ENCODE data around the gene KCNMA1.
A peak's percentile ranks its signal among the peaks of the same experiment; 100 is the strongest.

The KCNMA1 gene

GRCh38 chr10:76899490-76899889, 738.1 kb downstream of the KCNMA1 start:
- no peak for DNase-seq

GRCh38 chr10:76892766-76893479, 744.7 kb downstream of the KCNMA1 start:
- no peak for DNase-seq

- peak in 1 of 3 donors; percentile 50 for DNase-seq
These were observed 750.2 kb downstream of the KCNMA1 start for GRCh38 chr10:76887223-76888010.

GRCh38 chr10:76885816-76886215, 751.8 kb downstream of the KCNMA1 start:
- DNase-seq: no peak

- no peak for DNase-seq
These were observed 752.8 kb downstream of the KCNMA1 start for GRCh38 chr10:76884673-76885275.

- DNase-seq: peak; percentile 22 to 64 (median 58)
These were observed 754.0 kb downstream of the KCNMA1 start for GRCh38 chr10:76883596-76883995.

- DNase-seq: peak; percentile 32 to 37 (median 37)
These were observed 754.8 kb downstream of the KCNMA1 start for GRCh38 chr10:76882796-76883195.

GRCh38 chr10:76882245-76882644, 755.4 kb downstream of the KCNMA1 start:
- DNase-seq: peak; percentile 53 to 71 (median 70)

GRCh38 chr10:76881477-76882220, 756.0 kb downstream of the KCNMA1 start:
- DNase-seq: peak; percentile 42 to 60 (median 53)

- DNase-seq: no peak
These were observed 756.7 kb downstream of the KCNMA1 start for GRCh38 chr10:76880931-76881330.

GRCh38 chr10:76879116-76879913, 758.3 kb downstream of the KCNMA1 start:
- DNase-seq: no peak

- no peak for DNase-seq
These were observed 759.1 kb downstream of the KCNMA1 start for GRCh38 chr10:76878514-76878913.

GRCh38 chr10:76874896-76875295, 762.7 kb downstream of the KCNMA1 start:
- no peak for DNase-seq

GRCh38 chr10:76874176-76874575, 763.4 kb downstream of the KCNMA1 start:
- DNase-seq: peak; percentile 44 to 53 (median 51)

- no peak for DNase-seq
These were observed 765.8 kb downstream of the KCNMA1 start for GRCh38 chr10:76871697-76872295.

- DNase-seq: no peak
These were observed 767.7 kb downstream of the KCNMA1 start for GRCh38 chr10:76869931-76870330.

GRCh38 chr10:76868098-76868977, 769.3 kb downstream of the KCNMA1 start:
- DNase-seq: no peak

- DNase-seq: no peak
These were observed 770.6 kb downstream of the KCNMA1 start for GRCh38 chr10:76866841-76867586.

GRCh38 chr10:76864922-76865321, 772.7 kb downstream of the KCNMA1 start:
- no peak for DNase-seq

GRCh38 chr10:76858721-76859120, 778.9 kb downstream of the KCNMA1 start:
- DNase-seq: no peak

All from suppressor macrophage treated with lipopolysaccharide for 1 hour (primary cell).